Right ventricle myocardium superior (tissue), 1 donor: ENCODE results near the gene TBC1D9B. TPM values are rescaled to one million over a fixed set of nuclear protein-coding genes. Genes with fewer than 3 reads are reported as not detected.
A peak's percentile ranks its signal among the peaks of the same experiment; 100 is the strongest.
"Not testable (repeated sequence)": the region's sequence is repeated elsewhere in the genome, so short reads cannot be mapped to it uniquely, and the experiment has no call there.

Experiments
- ATAC-seq: fragments of 200-7000 bp; cut with Tn5 transposase; one replicate; pipeline ENCODE4 v1.9.1; 2020; ENCODE audit warnings: mild to moderate bottlenecking; ENCODE audit not compliant: poor library complexity
- DNase-seq: peaks from one replicate; pipeline ENCODE4 v3.0.0-alpha.2; 2020
- intact Hi-C: fragments of 100-400 bp; cut with DNase I; formaldehyde crosslinking; loops from one replicate; pipeline ENCODE4 v1.11.2; 2022
- total RNA-seq: library from RNA; stranded (reverse); fragmentation: NEBNext Ultra II Directional; extraction: Animal tissue kit (Norgen Biotek cat#: 25700); gene quantifications from one replicate; pipeline ENCODE4 v1.2.1, GENCODE V29; 2021
- donor health status: DM: no; HTN: yes; CAD: no; lungs with severe emphysema.

The TBC1D9B gene
- total RNA-seq, 1 donor from 2014 or later: 29.6 TPM

- DNase-seq (no peak), ATAC-seq (no peak)
- intact Hi-C loops: no loop called here
Measured at GRCh38 chr5:179874136-179874535, 33.6 kb downstream of the TBC1D9B start.

- ATAC-seq (no peak), DNase-seq (no peak)
Measured at GRCh38 chr5:179873588-179874110, 34.0 kb downstream of the TBC1D9B start.

GRCh38 chr5:179872828-179873575, 34.7 kb downstream of the TBC1D9B start:
- DNase-seq (no peak), ATAC-seq (no peak)
- intact Hi-C loops: no loop called here

More at GRCh38 chr5:179873588-179874110, 34.0 kb downstream of the TBC1D9B start:
- intact Hi-C loops: no loop called here

- DNase-seq (no peak), ATAC-seq (no peak)
- intact Hi-C loops: no loop called here
Measured at GRCh38 chr5:179872055-179872827, 35.5 kb downstream of the TBC1D9B start.

- DNase-seq, ATAC-seq, intact Hi-C loops: not testable (repeated sequence)
Measured at GRCh38 chr5:179871533-179871932, 36.2 kb downstream of the TBC1D9B start.

GRCh38 chr5:179870952-179871351, 36.7 kb downstream of the TBC1D9B start:
- ATAC-seq: no peak
- DNase-seq: no peak
- intact Hi-C loops: no loop called here

GRCh38 chr5:179870403-179870903, 37.2 kb downstream of the TBC1D9B start:
- ATAC-seq: peak; percentile 89
- intact Hi-C loops: no loop called here
- DNase-seq: peak; percentile 87

- ATAC-seq: no peak
- intact Hi-C loops: no loop called here
Measured at GRCh38 chr5:179869641-179870402, 37.9 kb downstream of the TBC1D9B start.

GRCh38 chr5:179869101-179869500, 38.6 kb downstream of the TBC1D9B start:
- no peak for ATAC-seq
- intact Hi-C loops: no loop called here
- no peak for DNase-seq

More at GRCh38 chr5:179869641-179870402, 37.9 kb downstream of the TBC1D9B start:
- no peak for DNase-seq

- intact Hi-C loops: no loop called here
- ATAC-seq: no peak
- DNase-seq: no peak
Measured at GRCh38 chr5:179868541-179868940, 39.2 kb downstream of the TBC1D9B start.

GRCh38 chr5:179867476-179867875, 40.2 kb downstream of the TBC1D9B start:
- intact Hi-C loops: no loop called here
- ATAC-seq (no peak), DNase-seq (no peak)

- no peak for ATAC-seq
- intact Hi-C loops: no loop called here
Measured at GRCh38 chr5:179867079-179867465, 40.6 kb downstream of the TBC1D9B start.

GRCh38 chr5:179866241-179867078, 41.2 kb downstream of the TBC1D9B start:
- no peak for DNase-seq
- ATAC-seq: no peak
- intact Hi-C loops: no loop called here

More at GRCh38 chr5:179867079-179867465, 40.6 kb downstream of the TBC1D9B start:
- DNase-seq: no peak

- no peak for ATAC-seq
- intact Hi-C loops: no loop called here
Measured at GRCh38 chr5:179865491-179866240, 42.0 kb downstream of the TBC1D9B start.

GRCh38 chr5:179864686-179865085, 43.0 kb downstream of the TBC1D9B start:
- ATAC-seq (no peak), DNase-seq (no peak)
- intact Hi-C loops: no loop called here

More at GRCh38 chr5:179865491-179866240, 42.0 kb downstream of the TBC1D9B start:
- no peak for DNase-seq

GRCh38 chr5:179863449-179864085, 44.1 kb downstream of the TBC1D9B start:
- no peak for ATAC-seq
- intact Hi-C loops: no loop called here
- no peak for DNase-seq

GRCh38 chr5:179862891-179863290, 44.8 kb downstream of the TBC1D9B start:
- DNase-seq (no peak), ATAC-seq (no peak)
- intact Hi-C loops: no loop called here
